SK-N-SH (cell line): Measurements from ENCODE around the gene ARHGEF28.

ENCODE experiments used
- ELF1 ChIP-seq: IDR thresholded peaks from 2 replicates; pipeline ENCODE4 v1.4.0; 2012
- EZH2phosphoT487 ChIP-seq: fragments of 200-600 bp; sonication (generic); IDR thresholded peaks from 2 replicates; pipeline ENCODE4 v1.6.1; 2017; ENCODE audit warnings: low read depth, mixed run types, mild to moderate bottlenecking, antibody characterized with exemption, moderate library complexity, borderline replicate concordance
- FOXJ3 ChIP-seq: sonication (generic); formaldehyde crosslinking; IDR thresholded peaks from 2 replicates; pipeline ENCODE4 v1.5.1; 2020; ENCODE audit warnings: mild to moderate bottlenecking, missing genetic modification reagents
- GABPA ChIP-seq: IDR thresholded peaks from 2 replicates; pipeline ENCODE4 v1.4.0; 2012; ENCODE audit warnings: low read depth, mild to moderate bottlenecking
- MEF2A ChIP-seq: IDR thresholded peaks from 2 replicates; pipeline ENCODE4 v1.4.0; 2012; ENCODE audit warnings: low read depth, borderline replicate concordance
- RCOR1 ChIP-seq: fragments of 150-350 bp; IDR thresholded peaks from 2 replicates; pipeline ENCODE4 v1.6.1; 2017; ENCODE audit warnings: antibody characterized with exemption, low read length
- TF ChIP-seq, protein P1 (sequence below): fragments of 200-600 bp; sonication (generic); IDR thresholded peaks from 2 replicates; pipeline ENCODE4 v1.6.1; 2017; ENCODE audit warnings: antibody characterized with exemption, mild to moderate bottlenecking, moderate library complexity
- TF ChIP-seq, protein P2 (sequence below): IDR thresholded peaks from 2 replicates; pipeline ENCODE4 v1.6.1; 2012; ENCODE audit warnings: mild to moderate bottlenecking, low read depth, low read length, moderate library complexity

DNA sequence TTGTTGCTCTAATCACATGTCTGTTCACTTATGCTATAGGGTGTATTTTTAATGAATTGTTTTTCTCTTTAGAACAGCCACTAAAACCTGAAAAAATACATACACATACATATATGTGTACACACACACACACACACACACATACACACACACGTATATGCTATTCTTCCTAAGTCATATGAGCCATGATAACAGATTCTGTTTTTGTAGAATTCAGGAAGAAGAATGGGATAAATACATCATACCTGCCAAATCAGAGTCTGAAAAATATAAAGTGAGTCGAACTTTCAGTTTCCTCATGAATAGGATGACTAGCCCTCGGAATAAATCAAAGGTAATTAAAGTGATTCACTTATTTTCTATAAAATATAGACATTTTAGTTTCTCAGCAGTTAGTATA, 231.4 kb downstream of the ARHGEF28 start:
- TF ChIP-seq RCOR1 = no peak
- no peak for TF ChIP-seq FOXJ3 (CRISPR knock-in tag)
- no peak for TF ChIP-seq ELF1
- TF ChIP-seq, protein P1, sequence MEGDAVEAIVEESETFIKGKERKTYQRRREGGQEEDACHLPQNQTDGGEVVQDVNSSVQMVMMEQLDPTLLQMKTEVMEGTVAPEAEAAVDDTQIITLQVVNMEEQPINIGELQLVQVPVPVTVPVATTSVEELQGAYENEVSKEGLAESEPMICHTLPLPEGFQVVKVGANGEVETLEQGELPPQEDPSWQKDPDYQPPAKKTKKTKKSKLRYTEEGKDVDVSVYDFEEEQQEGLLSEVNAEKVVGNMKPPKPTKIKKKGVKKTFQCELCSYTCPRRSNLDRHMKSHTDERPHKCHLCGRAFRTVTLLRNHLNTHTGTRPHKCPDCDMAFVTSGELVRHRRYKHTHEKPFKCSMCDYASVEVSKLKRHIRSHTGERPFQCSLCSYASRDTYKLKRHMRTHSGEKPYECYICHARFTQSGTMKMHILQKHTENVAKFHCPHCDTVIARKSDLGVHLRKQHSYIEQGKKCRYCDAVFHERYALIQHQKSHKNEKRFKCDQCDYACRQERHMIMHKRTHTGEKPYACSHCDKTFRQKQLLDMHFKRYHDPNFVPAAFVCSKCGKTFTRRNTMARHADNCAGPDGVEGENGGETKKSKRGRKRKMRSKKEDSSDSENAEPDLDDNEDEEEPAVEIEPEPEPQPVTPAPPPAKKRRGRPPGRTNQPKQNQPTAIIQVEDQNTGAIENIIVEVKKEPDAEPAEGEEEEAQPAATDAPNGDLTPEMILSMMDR = no peak
- no peak for TF ChIP-seq EZH2phosphoT487
- TF ChIP-seq, protein P2, sequence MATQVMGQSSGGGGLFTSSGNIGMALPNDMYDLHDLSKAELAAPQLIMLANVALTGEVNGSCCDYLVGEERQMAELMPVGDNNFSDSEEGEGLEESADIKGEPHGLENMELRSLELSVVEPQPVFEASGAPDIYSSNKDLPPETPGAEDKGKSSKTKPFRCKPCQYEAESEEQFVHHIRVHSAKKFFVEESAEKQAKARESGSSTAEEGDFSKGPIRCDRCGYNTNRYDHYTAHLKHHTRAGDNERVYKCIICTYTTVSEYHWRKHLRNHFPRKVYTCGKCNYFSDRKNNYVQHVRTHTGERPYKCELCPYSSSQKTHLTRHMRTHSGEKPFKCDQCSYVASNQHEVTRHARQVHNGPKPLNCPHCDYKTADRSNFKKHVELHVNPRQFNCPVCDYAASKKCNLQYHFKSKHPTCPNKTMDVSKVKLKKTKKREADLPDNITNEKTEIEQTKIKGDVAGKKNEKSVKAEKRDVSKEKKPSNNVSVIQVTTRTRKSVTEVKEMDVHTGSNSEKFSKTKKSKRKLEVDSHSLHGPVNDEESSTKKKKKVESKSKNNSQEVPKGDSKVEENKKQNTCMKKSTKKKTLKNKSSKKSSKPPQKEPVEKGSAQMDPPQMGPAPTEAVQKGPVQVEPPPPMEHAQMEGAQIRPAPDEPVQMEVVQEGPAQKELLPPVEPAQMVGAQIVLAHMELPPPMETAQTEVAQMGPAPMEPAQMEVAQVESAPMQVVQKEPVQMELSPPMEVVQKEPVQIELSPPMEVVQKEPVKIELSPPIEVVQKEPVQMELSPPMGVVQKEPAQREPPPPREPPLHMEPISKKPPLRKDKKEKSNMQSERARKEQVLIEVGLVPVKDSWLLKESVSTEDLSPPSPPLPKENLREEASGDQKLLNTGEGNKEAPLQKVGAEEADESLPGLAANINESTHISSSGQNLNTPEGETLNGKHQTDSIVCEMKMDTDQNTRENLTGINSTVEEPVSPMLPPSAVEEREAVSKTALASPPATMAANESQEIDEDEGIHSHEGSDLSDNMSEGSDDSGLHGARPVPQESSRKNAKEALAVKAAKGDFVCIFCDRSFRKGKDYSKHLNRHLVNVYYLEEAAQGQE = no peak
- TF ChIP-seq MEF2A = no peak
- no peak for TF ChIP-seq GABPA
